GM19193 (cell line): Measurements from ENCODE around the gene DLGAP3.

Experiments used
- POLR2A ChIP-seq: IDR thresholded peaks from 4 replicates; pipeline ENCODE4 v1.6.1; 2011; ENCODE audit not compliant: insufficient read depth, insufficient read length; ENCODE audit errors: extremely low read depth

Gene DLGAP3

GRCh38 chr1:34929497-34929852 lies at the start of gene DLGAP3:
TSS of gene DLGAP3 (minus strand) at chr1:34929650. CDS start at chr1:34905383, 24,267 bp downstream.
- TF ChIP-seq POLR2A = no peak

- TF ChIP-seq POLR2A = no peak
Observed at GRCh38 chr1:34978921-34979320, 49.5 kb upstream of the DLGAP3 start.

- TF ChIP-seq POLR2A = no peak
Observed at GRCh38 chr1:34977858-34978257, 48.4 kb upstream of the DLGAP3 start.

GRCh38 chr1:34977210-34977471 lies 47.7 kb upstream of the DLGAP3 start:
- no peak for TF ChIP-seq POLR2A

GRCh38 chr1:34976384-34977209 lies 47.1 kb upstream of the DLGAP3 start:
- no peak for TF ChIP-seq POLR2A

- no peak for TF ChIP-seq POLR2A
Observed at GRCh38 chr1:34975771-34976170, 46.3 kb upstream of the DLGAP3 start.

GRCh38 chr1:34975338-34975737 lies 45.9 kb upstream of the DLGAP3 start:
- no peak for TF ChIP-seq POLR2A

GRCh38 chr1:34974626-34975025 lies 45.2 kb upstream of the DLGAP3 start:
- TF ChIP-seq POLR2A = no peak

- TF ChIP-seq POLR2A = no peak
Observed at GRCh38 chr1:34973326-34973725, 43.9 kb upstream of the DLGAP3 start.

- no peak for TF ChIP-seq POLR2A
Observed at GRCh38 chr1:34970829-34971228, 41.4 kb upstream of the DLGAP3 start.

- TF ChIP-seq POLR2A = no peak
Observed at GRCh38 chr1:34970220-34970735, 40.8 kb upstream of the DLGAP3 start.

GRCh38 chr1:34965597-34965996 lies 36.1 kb upstream of the DLGAP3 start:
- TF ChIP-seq POLR2A = no peak

GRCh38 chr1:34950428-34950827 lies 21.0 kb upstream of the DLGAP3 start:
- no peak for TF ChIP-seq POLR2A

- no peak for TF ChIP-seq POLR2A
Observed at GRCh38 chr1:34946211-34946610, 16.8 kb upstream of the DLGAP3 start.

- no peak for TF ChIP-seq POLR2A
Observed at GRCh38 chr1:34930702-34931071, 1.2 kb upstream of the DLGAP3 start.

GRCh38 chr1:34929853-34930701 lies 627 bp upstream of the DLGAP3 start:
- TF ChIP-seq POLR2A = no peak
